Testis (tissue), 3 donors: ENCODE measurements around the gene MIA3. TPM values are rescaled to one million over a fixed set of nuclear protein-coding genes. Genes with fewer than 3 reads are reported as not detected.

Experiments used
- DNase-seq: peaks from one replicate; pipeline ENCODE4 v3.0.0-alpha.2; 2019
- H3K27ac ChIP-seq, 2 donors: fragments of 200-600 bp; sonication (generic); one replicate each; pipeline ENCODE4 v1.5.1; 2019
- H3K27me3 ChIP-seq: fragments of 200-600 bp; sonication (generic); one replicate; pipeline ENCODE4 v1.5.1; 2019
- H3K36me3 ChIP-seq: fragments of 200-600 bp; sonication (generic); one replicate; pipeline ENCODE4 v1.5.1; 2017; ENCODE audit warnings: low read depth; ENCODE audit errors: missing control alignments
- H3K4me1 ChIP-seq: fragments of 200-600 bp; sonication (generic); one replicate; pipeline ENCODE4 v1.5.1; 2019
- H3K4me3 ChIP-seq, 2 donors: fragments of 200-600 bp; sonication (generic); one replicate each; pipeline ENCODE4 v1.5.1; 2017 to 2019
- H3K9me3 ChIP-seq: fragments of 200-600 bp; sonication (generic); one replicate; pipeline ENCODE4 v1.5.1; 2017
- CTCF ChIP-seq, 3 experiments: fragments of 450-650 bp in 2 of 3; fragments of 200-600 bp in 1 of 3; sonication (generic) in 1 of 3; IDR thresholded peaks; one replicate each; pipeline ENCODE4 v1.5.1; 2016 to 2019; ENCODE audit warnings: antibody characterized with exemption in 3 of 3, mild to moderate bottlenecking in 2 of 3, moderate library complexity in 1 of 3
- POLR2A ChIP-seq: fragments of 450-650 bp; IDR thresholded peaks from one replicate; pipeline ENCODE4 v1.6.1; 2017; ENCODE audit warnings: antibody characterized with exemption, mild to moderate bottlenecking, moderate library complexity
- WGBS, 2 donors: methylation state at CpG; one replicate each; pipeline ENCODE4 v1.1.5; 2018; 5-methylcytosine and 5-hydroxymethylcytosine counted together
- intact Hi-C: fragments of 100-400 bp; cut with DNase I; formaldehyde crosslinking; loops from one replicate; pipeline ENCODE4 v1.15.1; 2023; ENCODE audit warnings: low total_unique reads
- polyA plus RNA-seq: library from polyadenylated mRNA; stranded (reverse); fragments of 350-450 nt; fragmentation: Illumina TruSeq; extraction: RNeasy Lipid Tissue Mini Kit (QIAGEN cat#74804); gene quantifications from one replicate; pipeline ENCODE4 v1.2.3, GENCODE V29; 2014; ENCODE audit warnings: low read depth, low replicate concordance; ENCODE audit not compliant: insufficient read depth
- total RNA-seq, 2 donors: library from RNA; depleted of rRNA; stranded (reverse); fragments of >200 nt; gene quantifications; one replicate each; pipeline ENCODE4 v1.2.3, GENCODE V29; 2016

Gene MIA3
- total and polyA plus RNA-seq, 3 donors from 2014 or later = 77.8 to 92.1 (median 91.4) TPM

GRCh38 chr1:222697203-222697602, 79.3 kb downstream of the MIA3 start:
- intact Hi-C loops = no loop called here
- WGBS, 2 donors = 89 to 94% methylated on average over 2 of the region's 2 CpGs
- H3K4me1 ChIP-seq = peaks cover 3% of the 10 kb centered on the region
- no peak overlapping the region for H3K4me3 ChIP-seq
- TF ChIP-seq CTCF (IDR thresholded peaks at IDR 0.05) (no peak), POLR2A (no peak)
- no peak for DNase-seq
- no peaks in the 10 kb centered on the region for H3K36me3 ChIP-seq
- H3K27ac ChIP-seq = no peak overlapping the region
- H3K9me3 ChIP-seq = no peaks in the 10 kb centered on the region
- H3K27me3 ChIP-seq = no peaks in the 10 kb centered on the region

- H3K27me3 ChIP-seq = no peaks in the 10 kb centered on the region
- no peak overlapping the region for H3K27ac ChIP-seq
- H3K4me1 ChIP-seq = peaks cover 3% of the 10 kb centered on the region
- H3K4me3 ChIP-seq = no peak overlapping the region
- no peak for DNase-seq
- TF ChIP-seq CTCF (IDR thresholded peaks at IDR 0.05) = no peak
- TF ChIP-seq POLR2A = no peak
- no peaks in the 10 kb centered on the region for H3K36me3 ChIP-seq
- WGBS, 2 donors = 66 to 72% methylated on average over 2 of the region's 2 CpGs
- intact Hi-C loops = no loop called here
- H3K9me3 ChIP-seq = no peaks in the 10 kb centered on the region
Measured at GRCh38 chr1:222697826-222698225, 79.9 kb downstream of the MIA3 start.

GRCh38 chr1:222702210-222702609, 84.3 kb downstream of the MIA3 start:
- Histone ChIP-seq H3K9me3 (no peaks in the 10 kb centered on the region), H3K4me3 (no peak overlapping the region), H3K27me3 (no peaks in the 10 kb centered on the region), H3K27ac (peak overlapping the region; percentile 15 to 42), H3K4me1 (peaks cover 4% of the 10 kb centered on the region), H3K36me3 (no peaks in the 10 kb centered on the region)
- intact Hi-C loops = no loop called here
- WGBS, 2 donors = 66 to 80% methylated on average over 4 of the region's 4 CpGs
- no peak for DNase-seq
- no peak for TF ChIP-seq POLR2A

GRCh38 chr1:222704260-222704659, 86.4 kb downstream of the MIA3 start:
- Histone ChIP-seq H3K4me3 (no peak overlapping the region), H3K27ac (no peak overlapping the region), H3K4me1 (peaks cover 11% of the 10 kb centered on the region), H3K27me3 (no peaks in the 10 kb centered on the region), H3K9me3 (no peaks in the 10 kb centered on the region), H3K36me3 (no peaks in the 10 kb centered on the region)
- DNase-seq = no peak
- TF ChIP-seq POLR2A = no peak
- TF ChIP-seq CTCF (IDR thresholded peaks at IDR 0.05) = no peak
- intact Hi-C loops = no loop called here
- 78 to 90% methylated on average over 1 of the region's 1 CpG for WGBS, 2 donors

- no peak overlapping the region for H3K27ac ChIP-seq
- H3K9me3 ChIP-seq = no peaks in the 10 kb centered on the region
- intact Hi-C loops = no loop called here
- WGBS, 2 donors = 74 to 78% methylated on average over 4 of the region's 4 CpGs
- no peak for TF ChIP-seq POLR2A
- TF ChIP-seq CTCF (IDR thresholded peaks at IDR 0.05) = no peak
- no peak overlapping the region for H3K4me3 ChIP-seq
- peaks cover 23% of the 10 kb centered on the region for H3K4me1 ChIP-seq
- no peak for DNase-seq
- H3K36me3 ChIP-seq = no peaks in the 10 kb centered on the region
- H3K27me3 ChIP-seq = no peaks in the 10 kb centered on the region
Measured at GRCh38 chr1:222706815-222707214, 88.9 kb downstream of the MIA3 start.
